ACHN (cell line): Measurements from ENCODE around the gene RFT1.
"Not testable (repeated sequence)": the region's sequence is repeated elsewhere in the genome, so short reads cannot be mapped to it uniquely, and the experiment has no call there.

ENCODE experiments used
- DNase-seq: peaks from one replicate; pipeline ENCODE4 v3.0.0-alpha.2; 2015
- in situ Hi-C: cut with HindIII; loops from 2 replicates; pipeline ENCODE4 v1.10.0; 2017; ENCODE audit warnings: low sequenced_read_pairs, low pct_ligation_motif_present, low pct_unique_long_range_greater_than_20kb

Gene RFT1

GRCh38 chr3:53151870-53152660, 21.8 kb upstream of the RFT1 start:
- in situ Hi-C loops, result no loop called here
- DNase-seq, result no peak

DNA sequence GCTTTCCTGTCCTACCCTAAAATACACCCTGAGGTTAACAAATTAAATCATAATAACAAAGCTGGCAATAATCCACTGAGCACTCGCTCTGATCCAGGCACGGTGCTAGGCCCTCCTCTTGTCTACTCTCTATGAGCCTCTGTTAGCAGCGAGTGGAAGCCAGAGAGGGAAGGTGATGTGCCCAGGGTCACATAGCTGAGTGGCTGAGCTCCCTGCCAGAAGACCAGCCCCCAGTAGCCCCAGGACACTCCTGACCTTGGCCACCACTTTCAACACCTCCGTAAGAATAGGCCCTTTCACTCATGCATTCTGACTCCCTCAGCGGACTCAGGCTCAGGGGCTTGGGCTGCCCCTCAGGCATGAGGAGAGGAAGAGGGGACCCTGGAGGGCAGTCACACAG, 21.2 kb upstream of the RFT1 start:
- DNase-seq, result no peak
- in situ Hi-C loops, result no loop called here

DNA sequence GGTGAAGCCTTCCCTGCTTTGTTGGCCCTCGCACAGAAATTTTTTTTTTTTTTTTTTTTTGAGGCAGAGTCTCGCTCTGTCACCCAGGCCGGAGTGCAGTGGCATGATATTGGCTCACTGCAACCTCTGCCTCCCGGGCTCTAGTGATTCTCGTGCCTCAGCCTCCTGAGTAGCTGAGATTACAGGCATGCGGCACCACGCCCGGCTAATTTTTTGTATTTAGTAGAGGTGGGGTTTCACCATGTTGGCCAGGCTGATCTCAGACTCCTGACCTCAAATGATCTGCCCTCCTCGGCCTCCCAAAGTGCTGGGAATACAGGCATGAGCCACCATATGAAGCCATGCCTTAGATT, 20.8 kb upstream of the RFT1 start:
- DNase-seq, in situ Hi-C loops: not testable (repeated sequence)

- DNase-seq, result peak; percentile 40
- in situ Hi-C loops, result no loop called here
Measured at GRCh38 chr3:53150247-53151085, 20.2 kb upstream of the RFT1 start.

DNA sequence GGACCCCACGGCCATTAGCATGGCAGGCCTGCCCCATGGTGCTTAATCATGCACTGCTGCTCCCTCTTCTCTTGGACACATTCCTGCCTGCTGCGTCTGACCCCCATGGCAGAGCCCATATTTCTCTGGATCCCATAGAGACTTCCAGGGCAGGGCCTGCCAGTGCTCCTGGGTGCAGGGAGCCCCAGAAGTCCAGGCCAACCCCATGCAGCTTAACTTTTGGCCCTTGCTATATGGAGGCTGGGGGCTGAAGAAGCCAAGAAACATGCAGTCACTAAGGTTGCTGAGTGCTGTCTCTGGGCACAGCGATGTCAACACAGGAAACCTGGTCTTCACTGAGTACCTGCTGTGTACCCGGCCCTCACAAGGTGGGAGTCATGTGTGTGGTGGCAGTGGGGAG, 19.5 kb upstream of the RFT1 start:
- in situ Hi-C loops, result no loop called here
- DNase-seq, result no peak

GRCh38 chr3:53149006-53149690, 18.9 kb upstream of the RFT1 start:
- no peak for DNase-seq
- in situ Hi-C loops, result no loop called here

DNA sequence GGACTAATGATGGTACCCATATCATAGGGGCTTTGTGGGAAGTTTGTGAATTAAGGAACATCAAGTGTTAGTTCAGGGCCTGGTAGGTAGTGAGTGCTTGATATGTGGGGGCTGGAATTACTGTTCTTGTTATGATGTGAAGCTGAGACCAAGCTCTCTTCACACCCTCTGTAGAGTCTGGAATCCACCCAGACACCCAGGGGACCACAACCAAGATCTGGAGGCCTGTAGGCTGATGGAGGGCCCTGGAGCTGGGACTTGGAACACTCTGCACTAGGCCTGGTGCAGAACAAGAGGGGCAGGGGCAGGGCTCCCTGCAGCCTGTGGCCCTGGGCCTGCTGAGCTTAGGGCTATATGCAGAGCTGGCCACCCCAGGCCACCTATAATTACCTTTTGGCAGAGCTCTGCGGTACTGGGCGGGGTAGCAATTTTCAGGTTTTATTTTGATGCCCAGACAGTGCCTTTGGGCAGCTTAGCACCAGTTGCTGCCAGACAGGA, 17.7 kb upstream of the RFT1 start:
- DNase-seq, result no peak
- in situ Hi-C loops, result no loop called here

GRCh38 chr3:53147151-53147902, 17.1 kb upstream of the RFT1 start:
- DNase-seq, result no peak
- in situ Hi-C loops, result no loop called here

DNA sequence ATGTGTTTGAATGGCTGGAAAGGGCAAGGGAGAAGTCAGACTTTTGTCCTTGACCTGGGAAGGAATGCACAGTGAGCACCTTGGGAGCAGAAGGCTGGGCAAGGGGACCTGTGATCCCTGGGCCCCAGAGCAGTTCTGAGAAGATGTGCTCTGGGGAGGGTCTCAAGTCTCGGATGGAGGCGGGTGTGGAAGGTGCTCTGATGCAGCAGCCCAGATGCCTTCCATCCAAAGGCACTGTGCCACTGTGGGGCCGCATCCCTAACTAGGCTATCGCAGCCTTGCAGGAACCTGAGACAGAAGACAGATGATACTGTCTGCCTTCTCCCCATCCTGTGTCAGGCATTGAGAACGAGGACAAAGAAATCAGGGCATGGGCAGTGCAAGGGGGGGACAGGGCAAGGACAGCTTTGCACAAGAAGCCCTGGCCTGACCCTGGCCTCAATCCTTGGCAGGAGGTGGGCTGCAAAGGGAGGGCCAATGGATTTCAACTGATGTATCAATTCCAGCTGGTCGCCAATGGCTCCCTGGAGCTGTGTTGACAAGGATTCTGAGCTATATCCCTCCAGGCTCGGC, 16.2 kb upstream of the RFT1 start:
- no peak for DNase-seq
- in situ Hi-C loops, result no loop called here

DNA sequence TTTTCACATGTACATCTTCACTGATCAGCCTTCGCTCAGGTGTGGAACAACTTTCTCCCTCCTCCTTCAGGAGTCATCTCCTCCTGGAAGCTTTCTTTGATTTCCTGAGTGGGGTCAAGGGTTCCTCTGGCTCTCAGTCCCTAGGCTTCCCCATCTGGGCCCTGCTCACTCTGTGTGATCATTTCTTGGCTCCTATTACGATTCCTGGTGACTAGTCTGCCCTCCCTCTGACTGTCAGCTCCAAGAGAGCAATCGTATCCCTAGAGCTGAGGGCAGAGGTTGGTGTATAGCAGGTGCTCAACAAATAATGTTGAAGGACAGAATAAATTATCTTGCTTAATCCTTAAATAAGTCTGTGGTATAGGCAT, 15.5 kb upstream of the RFT1 start:
- in situ Hi-C loops, result no loop called here
- DNase-seq, result no peak

DNA sequence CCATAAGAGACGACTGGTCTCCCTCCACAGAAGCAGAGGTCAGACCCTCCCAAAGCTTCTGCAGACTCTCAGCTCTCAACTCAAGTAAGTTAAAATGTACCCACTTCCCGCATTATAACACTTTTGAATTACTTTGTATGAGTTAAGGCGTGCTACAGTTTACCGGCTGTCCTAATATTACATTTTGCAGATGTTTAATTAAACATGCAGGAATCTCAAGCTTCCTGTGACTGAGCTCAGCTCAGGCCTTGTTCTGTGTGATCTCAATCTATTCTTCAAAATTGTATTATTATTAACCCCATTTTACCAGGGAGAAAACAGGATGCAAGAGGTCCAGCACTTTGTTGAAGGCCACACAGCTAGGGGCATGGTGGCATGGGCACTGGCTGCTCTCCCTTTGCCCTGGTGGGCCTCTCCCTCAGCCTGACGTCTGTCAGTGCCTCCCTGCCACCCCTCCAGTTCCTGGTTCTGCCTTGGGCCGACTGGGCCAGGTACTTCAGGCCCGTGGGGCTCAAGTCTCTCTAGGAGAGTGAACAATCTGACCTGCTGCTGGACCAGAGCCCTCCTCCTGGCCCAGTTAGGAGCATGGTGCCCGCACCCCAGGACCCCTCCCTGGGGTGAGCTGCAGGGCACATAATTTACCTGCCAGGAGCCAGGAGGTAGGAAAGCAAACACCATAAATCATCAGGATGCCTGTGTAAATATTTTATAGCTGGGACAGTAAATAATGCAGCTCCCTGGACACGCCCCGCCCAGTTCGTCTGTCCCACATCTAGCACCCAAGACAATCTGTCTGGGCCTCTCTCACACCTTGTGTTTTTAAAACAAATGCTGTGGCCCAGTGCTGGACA, 14.9 kb upstream of the RFT1 start:
- in situ Hi-C loops, result no loop called here
- DNase-seq, result no peak

DNA sequence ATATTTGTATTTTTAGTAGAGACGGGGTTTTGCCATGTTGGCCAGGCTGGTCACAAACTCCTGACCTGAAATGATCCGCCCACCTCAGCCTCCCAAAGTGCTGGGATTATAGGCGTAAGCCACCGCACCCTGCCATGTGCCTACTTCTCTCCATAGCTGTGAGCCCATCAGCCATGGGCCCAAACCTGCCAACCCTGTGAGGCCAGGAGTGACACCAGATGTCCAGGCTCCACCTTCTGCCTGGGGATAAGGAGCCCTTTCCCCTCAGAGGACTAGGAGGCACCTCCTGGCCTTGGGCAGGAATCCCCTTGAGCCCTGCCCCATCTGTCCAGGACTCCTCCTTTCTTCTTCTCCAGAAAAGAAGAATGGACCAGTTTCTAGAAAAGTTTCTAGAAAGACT, 14.2 kb upstream of the RFT1 start:
- DNase-seq, result no peak
- in situ Hi-C loops, result no loop called here

DNA sequence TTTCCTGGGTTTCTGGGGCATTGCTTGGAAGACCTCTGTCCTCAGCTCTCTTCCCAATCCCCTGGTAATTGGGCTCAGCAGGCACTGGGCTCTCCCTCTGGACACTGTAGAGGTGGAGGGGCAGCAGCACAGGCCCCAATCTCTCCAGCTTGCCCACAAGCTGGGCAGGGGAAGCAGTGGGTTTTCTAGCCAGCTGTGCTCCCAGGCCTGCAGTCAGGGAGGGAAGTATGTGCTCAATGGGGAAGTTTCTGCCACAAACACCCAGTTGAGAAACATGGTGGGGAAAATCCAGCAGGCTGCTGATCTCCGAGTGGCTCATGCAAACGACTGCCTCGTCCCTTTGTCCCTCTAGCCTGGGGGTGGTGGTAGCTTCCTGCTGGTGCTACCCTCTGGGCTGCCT, 12.8 kb upstream of the RFT1 start:
- in situ Hi-C loops, result no loop called here
- DNase-seq, result no peak

- DNase-seq, result peak; percentile 9
- in situ Hi-C loops, result no loop called here
Measured at GRCh38 chr3:53140847-53141845, 10.9 kb upstream of the RFT1 start.

GRCh38 chr3:53139906-53140846, 9.9 kb upstream of the RFT1 start:
- in situ Hi-C loops, result no loop called here
- DNase-seq, result no peak
